ENCODE results near the gene GPR55. TPM values are rescaled to one million over a fixed set of nuclear protein-coding genes. Genes with fewer than 3 reads are reported as not detected.

The GPR55 gene
- total RNA-seq, 1 donor from 2014 or later = not detected

GRCh38 chr2:230932556-230933511 is 7.8 kb upstream of the GPR55 start:
- Mint-ChIP-seq H3K9me3 (peaks cover 14% of the 10 kb centered on the region), H3K27me3 (ENCODE audit: insufficient read depth, low read depth) (peaks cover 6% of the 10 kb centered on the region), H3K36me3 (no peaks in the 10 kb centered on the region), H3K4me1 (peaks cover 17% of the 10 kb centered on the region), H3K27ac (peak overlapping the region; percentile 27), H3K4me3 (no peak overlapping the region)
- H4K20me1 ChIP-seq (ENCODE audit: low read depth) = no peaks in the 10 kb centered on the region
- H3K4me1 ChIP-seq = peaks cover 9% of the 10 kb centered on the region
- H3K27ac ChIP-seq = no peak overlapping the region
- H2AFZ ChIP-seq (replicated peaks) = peak overlapping the region; percentile 47
- H3K9ac ChIP-seq = no peak overlapping the region
- H3K79me2 ChIP-seq (ENCODE audit: low read depth) = no peaks in the 10 kb centered on the region
- H3K9me3 ChIP-seq (ENCODE audit: low read depth) = no peaks in the 10 kb centered on the region
- H3K27me3 ChIP-seq = no peaks in the 10 kb centered on the region
- no peaks in the 10 kb centered on the region for H3K36me3 ChIP-seq
- no peaks in the 10 kb centered on the region for H3F3A ChIP-seq (ENCODE audit: low read depth)
- no peak for DNase-seq (ENCODE audit: low spot score)
- H3K4me2 ChIP-seq = no peak overlapping the region
- H3K4me3 ChIP-seq = no peak overlapping the region
- no peak for TF ChIP-seq EZH2phosphoT487 (IDR thresholded peaks at IDR 0.05)
- no peak for TF ChIP-seq EZH2 (IDR thresholded peaks at IDR 0.05)
- no peak for TF ChIP-seq CTCF (IDR thresholded peaks at IDR 0.05)

- Mint-ChIP-seq H3K4me3 (no peak overlapping the region), H3K27ac (no peak overlapping the region), H3K36me3 (no peaks in the 10 kb centered on the region), H3K27me3 (ENCODE audit: insufficient read depth, low read depth) (peaks cover 6% of the 10 kb centered on the region), H3K9me3 (peaks cover 10% of the 10 kb centered on the region), H3K4me1 (peaks cover 17% of the 10 kb centered on the region)
- Histone ChIP-seq H3K36me3 (no peaks in the 10 kb centered on the region), H3K79me2 (ENCODE audit: low read depth) (no peaks in the 10 kb centered on the region), H4K20me1 (ENCODE audit: low read depth) (no peaks in the 10 kb centered on the region), H3K4me1 (peaks cover 9% of the 10 kb centered on the region), H3K27me3 (no peaks in the 10 kb centered on the region), H3F3A (ENCODE audit: low read depth) (no peaks in the 10 kb centered on the region), H3K4me3 (no peak overlapping the region), H3K27ac (no peak overlapping the region), H3K4me2 (no peak overlapping the region), H2AFZ (replicated peaks) (no peak overlapping the region), H3K9me3 (ENCODE audit: low read depth) (no peaks in the 10 kb centered on the region), H3K9ac (no peak overlapping the region)
- DNase-seq (ENCODE audit: low spot score) = no peak
- TF ChIP-seq EZH2phosphoT487 (IDR thresholded peaks at IDR 0.05) (no peak), EZH2 (IDR thresholded peaks at IDR 0.05) (no peak), CTCF (IDR thresholded peaks at IDR 0.05) (no peak)
Measured at GRCh38 chr2:230931556-230932231, 6.7 kb upstream of the GPR55 start.

GRCh38 chr2:230930928-230931555 is 6.0 kb upstream of the GPR55 start:
- no peaks in the 10 kb centered on the region for H3K36me3 ChIP-seq
- no peaks in the 10 kb centered on the region for H3K27me3 ChIP-seq
- Mint-ChIP-seq H3K4me3 (no peak overlapping the region), H3K27me3 (ENCODE audit: insufficient read depth, low read depth) (peaks cover 6% of the 10 kb centered on the region), H3K4me1 (peaks cover 17% of the 10 kb centered on the region), H3K9me3 (peaks cover 7% of the 10 kb centered on the region), H3K36me3 (no peaks in the 10 kb centered on the region), H3K27ac (peak overlapping the region; percentile 9)
- H2AFZ ChIP-seq (replicated peaks) = no peak overlapping the region
- DNase-seq (ENCODE audit: low spot score) = no peak
- peaks cover 9% of the 10 kb centered on the region for H3K4me1 ChIP-seq
- no peak for TF ChIP-seq EZH2 (IDR thresholded peaks at IDR 0.05)
- TF ChIP-seq EZH2phosphoT487 (IDR thresholded peaks at IDR 0.05) = no peak
- no peak for TF ChIP-seq CTCF (IDR thresholded peaks at IDR 0.05)
- H3K4me3 ChIP-seq = no peak overlapping the region
- no peaks in the 10 kb centered on the region for H3K9me3 ChIP-seq (ENCODE audit: low read depth)
- no peak overlapping the region for H3K9ac ChIP-seq
- H3K27ac ChIP-seq = no peak overlapping the region
- H3K79me2 ChIP-seq (ENCODE audit: low read depth) = no peaks in the 10 kb centered on the region
- H3K4me2 ChIP-seq = no peak overlapping the region
- no peaks in the 10 kb centered on the region for H3F3A ChIP-seq (ENCODE audit: low read depth)
- no peaks in the 10 kb centered on the region for H4K20me1 ChIP-seq (ENCODE audit: low read depth)

Measured in neural progenitor cell (in vitro differentiated cells).